H1 (cell line): ENCODE measurements around the gene CHST4. TPM values are rescaled to one million over a fixed set of nuclear protein-coding genes. Genes with fewer than 3 reads are reported as not detected.

Experiments
- SIN3A ChIP-seq, 2 experiments: IDR thresholded peaks in 1 of 2; conservative IDR thresholded peaks in 1 of 2; 2 replicates each; pipeline ENCODE4 v1.6.1; 2011 to 2012; ENCODE audit warnings: low read length in 2 of 2, improper control_type of control experiment in 1 of 2, low read depth in 1 of 2, mild to moderate bottlenecking in 1 of 2
- TCF12 ChIP-seq: IDR thresholded peaks from 2 replicates; pipeline ENCODE4 v1.6.1; 2011; ENCODE audit warnings: low read depth, mild to moderate bottlenecking, low read length
- polyA plus RNA-seq, 7 experiments: library from polyadenylated mRNA; depleted of rRNA in 3 of 7; stranded (reverse) in 5 of 7; unstranded in 2 of 7; fragments of >200 nt in 5 of 7; fragments of 200-250 nt in 2 of 7; gene quantifications; 1 replicate in 5 of 7; 2 replicates in 1 of 7; 4 replicates in 1 of 7; pipeline versions ENCODE4 v1.2.1 to v1.2.3, GENCODE V29; 2011 to 2013; ENCODE audit warnings: missing spikeins in 2 of 7, mixed read lengths in 2 of 7
- total RNA-seq: library from RNA; stranded (reverse); fragmentation: NEBNext Ultra II Directional; extraction: Animal tissue kit (Norgen Biotek cat#: 25700); gene quantifications from 2 replicates; pipeline ENCODE4 v1.2.1, GENCODE V29; 2021

CHST4 gene
- total and polyA plus RNA-seq, 2 of the 8 experiments (the other 6 are each of a cell fraction or from before 2014, with no cell fraction given), result 12.1 to 14.6 TPM

DNA sequence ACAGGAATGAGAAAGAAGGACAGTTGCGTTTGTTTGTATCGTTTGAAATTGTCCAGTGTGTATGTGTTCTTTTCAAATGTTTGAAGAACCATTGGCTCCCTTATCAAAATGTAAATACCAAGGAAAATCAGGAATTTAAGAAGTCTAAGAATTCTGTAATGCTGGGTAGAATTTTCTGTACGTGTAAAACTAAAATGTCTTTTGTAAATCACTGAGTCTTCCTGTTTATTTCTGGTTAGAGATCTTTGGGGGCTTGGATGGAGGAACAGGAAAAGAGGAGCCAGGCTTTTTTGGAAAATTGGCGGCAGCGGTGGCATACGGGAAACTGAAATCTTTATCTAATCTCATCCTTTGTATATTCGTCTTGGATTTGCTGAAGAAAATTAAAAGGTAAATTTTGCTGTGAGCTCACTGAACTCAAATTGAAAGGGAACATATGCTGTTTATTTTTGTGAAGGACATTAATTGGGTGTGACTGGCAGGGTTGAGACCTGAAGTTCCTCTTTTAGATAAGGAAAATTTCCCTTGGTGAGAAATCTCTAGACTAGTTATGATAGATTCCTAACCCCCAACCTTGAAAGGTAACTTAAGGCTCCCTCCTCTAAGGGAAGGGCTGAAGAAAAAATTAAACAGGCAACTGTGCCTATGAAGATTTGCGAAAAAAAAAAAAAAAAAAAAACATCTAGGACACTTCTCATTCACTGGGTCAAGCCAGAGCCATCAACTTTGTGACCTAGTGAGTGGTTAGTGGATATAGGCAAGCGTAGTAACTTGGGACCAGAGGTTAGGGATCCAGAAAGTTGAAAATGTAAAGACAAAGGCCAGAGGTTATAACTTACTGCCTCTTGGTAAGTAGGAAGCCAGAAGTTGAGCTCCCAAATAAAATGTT is 39.8 kb downstream of the CHST4 start (continued):
- TF ChIP-seq SIN3A (conservative IDR thresholded peaks at IDR 0.05 in 1 of 2, IDR thresholded peaks at IDR 0.05 in 1 of 2; ENCODE audit: low read depth in 1 of 2, low read length in 2 of 2), result no peak
- no peak for TF ChIP-seq TCF12
- TF ChIP-seq, all 59 proteins: peak for 0
